DMS114 treated with DMSO at 0.1 percent for 48 hours (cell line): ENCODE data around the gene SLC66A2.

Experiments
- DNase-seq: peaks from one replicate; lab custom pipeline; 2025; ENCODE audit not compliant: unreplicated experiment; lab: John Stamatoyannopoulos, UW

SLC66A2 gene

GRCh38 chr18:79952456-79952995 is 1.1 kb upstream of the SLC66A2 start:
- DNase-seq = no peak

- DNase-seq = no peak
Measured at GRCh38 chr18:79950515-79951341, 725 bp downstream of the SLC66A2 start.

GRCh38 chr18:79949697-79950487 is 1.6 kb downstream of the SLC66A2 start:
- no peak for DNase-seq

GRCh38 chr18:79948719-79949411 is 2.6 kb downstream of the SLC66A2 start:
- no peak for DNase-seq

GRCh38 chr18:79947881-79948610 is 3.4 kb downstream of the SLC66A2 start:
- no peak for DNase-seq

GRCh38 chr18:79947054-79947755 is 4.2 kb downstream of the SLC66A2 start:
- DNase-seq = no peak

- DNase-seq = no peak
Measured at GRCh38 chr18:79945118-79946042, 6.1 kb downstream of the SLC66A2 start.

- no peak for DNase-seq
Measured at GRCh38 chr18:79944746-79945117, 6.7 kb downstream of the SLC66A2 start.

- DNase-seq = no peak
Measured at GRCh38 chr18:79944126-79944731, 7.2 kb downstream of the SLC66A2 start.

GRCh38 chr18:79943608-79944125 is 7.8 kb downstream of the SLC66A2 start:
- no peak for DNase-seq

GRCh38 chr18:79942786-79943607 is 8.5 kb downstream of the SLC66A2 start:
- DNase-seq = no peak

GRCh38 chr18:79942211-79942610 is 9.2 kb downstream of the SLC66A2 start:
- DNase-seq = no peak

GRCh38 chr18:79941473-79942119 is 9.9 kb downstream of the SLC66A2 start:
- DNase-seq = no peak

GRCh38 chr18:79940814-79941472 is 10.5 kb downstream of the SLC66A2 start:
- DNase-seq = no peak

GRCh38 chr18:79940126-79940813 is 11.2 kb downstream of the SLC66A2 start:
- DNase-seq = no peak

GRCh38 chr18:79939096-79939495 is 12.4 kb downstream of the SLC66A2 start:
- no peak for DNase-seq
